GM19193 (cell line): ENCODE results near the gene ZCRB1.

Source experiments
- POLR2A ChIP-seq: IDR thresholded peaks from 4 replicates; pipeline ENCODE4 v1.6.1; 2011; ENCODE audit not compliant: insufficient read depth, insufficient read length; ENCODE audit errors: extremely low read depth

The ZCRB1 gene

GRCh38 chr12:42266579-42267230 lies 59.2 kb downstream of the ZCRB1 start:
- no peak for TF ChIP-seq POLR2A

DNA sequence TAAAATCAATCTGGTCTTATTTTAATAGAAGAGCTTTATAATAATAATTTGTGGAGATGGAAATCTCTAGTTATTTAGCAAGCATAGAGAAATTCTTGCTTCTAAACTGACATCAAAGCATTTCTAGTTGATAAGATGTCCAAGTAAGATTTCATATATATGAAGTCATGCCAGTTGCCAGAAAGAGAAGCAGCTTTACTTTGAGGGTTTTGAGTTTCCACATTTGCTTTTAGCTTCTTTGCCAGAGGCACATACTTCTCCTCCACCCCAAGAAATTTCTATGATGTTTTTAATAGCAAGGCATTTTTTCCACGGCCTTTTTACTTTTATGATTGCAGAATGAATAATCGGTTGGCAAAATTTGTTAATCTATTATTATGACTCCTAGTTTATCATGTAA lies 63.6 kb downstream of the ZCRB1 start:
- no peak for TF ChIP-seq POLR2A
